Activated T-helper 2 cell treated with anti-CD3 and anti-CD28 coated beads, Interferon-gamma antibody, Interleukin-2, Interleukin-4, amounts not matched to agents 10 μg/mL and 5 μg/mL and 100 μg/mL, durations not matched to agents 14 hours and 24 hours and 36 hours (primary cell): Measurements from ENCODE around the gene TPBGL. TPM values are rescaled to one million over a fixed set of nuclear protein-coding genes. Genes with fewer than 3 reads are reported as not detected.
"Not testable (repeated sequence)": the region's sequence is repeated elsewhere in the genome, so short reads cannot be mapped to it uniquely, and the experiment has no call there.

Experiments
- DNase-seq: peaks from one replicate; pipeline ENCODE4 v3.0.0; 2021; ENCODE audit warnings: low spot score
- H3K27ac Mint-ChIP-seq: one replicate; pipeline ENCODE4 v1.8.0; 2021; ENCODE audit warnings: mixed read lengths
- H3K27me3 Mint-ChIP-seq: one replicate; pipeline ENCODE4 v1.8.0; 2021; ENCODE audit warnings: low read depth, mixed read lengths
- H3K36me3 Mint-ChIP-seq: one replicate; pipeline ENCODE4 v1.8.0; 2021; ENCODE audit warnings: low read depth, mixed read lengths
- H3K4me1 Mint-ChIP-seq: one replicate; pipeline ENCODE4 v1.8.0; 2021; ENCODE audit warnings: low read depth, mixed read lengths
- H3K4me3 Mint-ChIP-seq: one replicate; pipeline ENCODE4 v1.8.0; 2021; ENCODE audit warnings: low read depth, mild to moderate bottlenecking, moderate library complexity, mixed read lengths
- H3K9me3 Mint-ChIP-seq: one replicate; pipeline ENCODE4 v1.8.0; 2021; ENCODE audit warnings: mixed read lengths
- intact Hi-C: fragments of 100-400 bp; cut with micrococcal nuclease; formaldehyde crosslinking; loops from one replicate; pipeline ENCODE4 v1.15.1; 2023
- total RNA-seq: library from RNA; stranded (reverse); gene quantifications from 2 replicates; pipeline ENCODE4 v1.2.3, GENCODE V29; 2022

Gene TPBGL
- total RNA-seq, 1 donor from 2014 or later, result 0.25 TPM

GRCh38 chr11:75272821-75273301 is 32.3 kb downstream of the TPBGL start:
- Mint-ChIP-seq H3K27me3 (no peaks in the 10 kb centered on the region), H3K4me3 (no peak overlapping the region), H3K36me3 (peaks cover 9% of the 10 kb centered on the region), H3K27ac (no peak overlapping the region), H3K9me3 (no peaks in the 10 kb centered on the region), H3K4me1 (peaks cover 20% of the 10 kb centered on the region)
- intact Hi-C loops, result loop anchor here (10.0 kb wide), 1 partner anchor 262 kb away; no protein-coding TSS in a partner anchor
- DNase-seq, result no peak

- no peaks in the 10 kb centered on the region for H3K27me3 Mint-ChIP-seq
- peaks cover 20% of the 10 kb centered on the region for H3K4me1 Mint-ChIP-seq
- H3K9me3 Mint-ChIP-seq, result no peaks in the 10 kb centered on the region
- intact Hi-C loops, result loop anchor here (10.0 kb wide), 1 partner anchor 261 kb away; no protein-coding TSS in a partner anchor
- peaks cover 9% of the 10 kb centered on the region for H3K36me3 Mint-ChIP-seq
- H3K27ac Mint-ChIP-seq, result no peak overlapping the region
- H3K4me3 Mint-ChIP-seq, result no peak overlapping the region
- DNase-seq, result no peak
Observed at GRCh38 chr11:75273411-75274391, 33.1 kb downstream of the TPBGL start.

GRCh38 chr11:75274716-75275115 is 34.1 kb downstream of the TPBGL start:
- intact Hi-C loops, result loop anchor here (10.0 kb wide), 1 partner anchor 260 kb away; no protein-coding TSS in a partner anchor
- not testable (repeated sequence) for H3K27ac Mint-ChIP-seq

GRCh38 chr11:75275581-75275980 is 35.0 kb downstream of the TPBGL start:
- Mint-ChIP-seq H3K9me3 (no peaks in the 10 kb centered on the region), H3K4me1 (peaks cover 23% of the 10 kb centered on the region), H3K27me3 (no peaks in the 10 kb centered on the region), H3K36me3 (peaks cover 9% of the 10 kb centered on the region), H3K27ac (peak overlapping the region; percentile 93), H3K4me3 (peak overlapping the region; percentile 54)
- intact Hi-C loops, result loop anchor here (10.0 kb wide), 1 partner anchor 259 kb away; no protein-coding TSS in a partner anchor
- DNase-seq, result peak; percentile 55

More at GRCh38 chr11:75274716-75275115, 34.1 kb downstream of the TPBGL start:
- peaks cover 20% of the 10 kb centered on the region for H3K4me1 Mint-ChIP-seq
- not testable (repeated sequence) for H3K4me3 Mint-ChIP-seq, H3K9me3 Mint-ChIP-seq, H3K27me3 Mint-ChIP-seq, DNase-seq, H3K36me3 Mint-ChIP-seq

- H3K27me3 Mint-ChIP-seq, result no peaks in the 10 kb centered on the region
- intact Hi-C loops, result loop anchor here (10.0 kb wide), 1 partner anchor 259 kb away; no protein-coding TSS in a partner anchor
- DNase-seq, result no peak
- no peaks in the 10 kb centered on the region for H3K9me3 Mint-ChIP-seq
- peaks cover 24% of the 10 kb centered on the region for H3K4me1 Mint-ChIP-seq
- peaks cover 9% of the 10 kb centered on the region for H3K36me3 Mint-ChIP-seq
- peak overlapping the region; percentile 93 for H3K27ac Mint-ChIP-seq
- H3K4me3 Mint-ChIP-seq, result no peak overlapping the region
Observed at GRCh38 chr11:75276186-75276585, 35.6 kb downstream of the TPBGL start.

- peak overlapping the region; percentile 93 for H3K27ac Mint-ChIP-seq
- no peaks in the 10 kb centered on the region for H3K9me3 Mint-ChIP-seq
- H3K36me3 Mint-ChIP-seq, result peaks cover 7% of the 10 kb centered on the region
- intact Hi-C loops, result loop anchor here (10.0 kb wide), 1 partner anchor 258 kb away; no protein-coding TSS in a partner anchor
- H3K27me3 Mint-ChIP-seq, result no peaks in the 10 kb centered on the region
- no peak for DNase-seq
- H3K4me3 Mint-ChIP-seq, result no peak overlapping the region
- peaks cover 24% of the 10 kb centered on the region for H3K4me1 Mint-ChIP-seq
Observed at GRCh38 chr11:75276686-75277085, 36.1 kb downstream of the TPBGL start.

- no peak for DNase-seq
- no peaks in the 10 kb centered on the region for H3K9me3 Mint-ChIP-seq
- H3K27me3 Mint-ChIP-seq, result no peaks in the 10 kb centered on the region
- no peak overlapping the region for H3K27ac Mint-ChIP-seq
- intact Hi-C loops, result loop anchor here (10.0 kb wide), 1 partner anchor 257 kb away; no protein-coding TSS in a partner anchor
- peaks cover 7% of the 10 kb centered on the region for H3K36me3 Mint-ChIP-seq
- H3K4me1 Mint-ChIP-seq, result peaks cover 24% of the 10 kb centered on the region
- no peak overlapping the region for H3K4me3 Mint-ChIP-seq
Observed at GRCh38 chr11:75277211-75277805, 36.7 kb downstream of the TPBGL start.

- no peaks in the 10 kb centered on the region for H3K9me3 Mint-ChIP-seq
- H3K4me1 Mint-ChIP-seq, result peaks cover 24% of the 10 kb centered on the region
- no peak overlapping the region for H3K4me3 Mint-ChIP-seq
- intact Hi-C loops, result loop anchor here (10.0 kb wide), 1 partner anchor 257 kb away; no protein-coding TSS in a partner anchor
- peaks cover 7% of the 10 kb centered on the region for H3K36me3 Mint-ChIP-seq
- no peak for DNase-seq
- no peaks in the 10 kb centered on the region for H3K27me3 Mint-ChIP-seq
- H3K27ac Mint-ChIP-seq, result no peak overlapping the region
Observed at GRCh38 chr11:75277991-75278790, 37.6 kb downstream of the TPBGL start.

GRCh38 chr11:75279273-75279672 is 38.7 kb downstream of the TPBGL start:
- no peaks in the 10 kb centered on the region for H3K9me3 Mint-ChIP-seq
- no peak for DNase-seq
- H3K27me3 Mint-ChIP-seq, result no peaks in the 10 kb centered on the region
- H3K4me3 Mint-ChIP-seq, result no peak overlapping the region
- peaks cover 7% of the 10 kb centered on the region for H3K36me3 Mint-ChIP-seq
- no peak overlapping the region for H3K27ac Mint-ChIP-seq
- H3K4me1 Mint-ChIP-seq, result peaks cover 20% of the 10 kb centered on the region
- intact Hi-C loops, result loop anchor here (10.0 kb wide), 1 partner anchor 256 kb away; no protein-coding TSS in a partner anchor

- Mint-ChIP-seq H3K27me3 (no peaks in the 10 kb centered on the region), H3K4me1 (peaks cover 18% of the 10 kb centered on the region), H3K4me3 (no peak overlapping the region), H3K36me3 (peaks cover 6% of the 10 kb centered on the region), H3K27ac (no peak overlapping the region), H3K9me3 (no peaks in the 10 kb centered on the region)
- DNase-seq, result peak; percentile 62
- intact Hi-C loops, result loop anchor here (1.0 kb wide), 1 partner anchor 104 kb away; no protein-coding TSS in a partner anchor
Observed at GRCh38 chr11:75280227-75280701, 39.7 kb downstream of the TPBGL start.

- DNase-seq, result no peak
- Mint-ChIP-seq H3K36me3 (peaks cover 4% of the 10 kb centered on the region), H3K4me3 (no peak overlapping the region), H3K9me3 (no peaks in the 10 kb centered on the region), H3K27me3 (no peaks in the 10 kb centered on the region), H3K4me1 (peaks cover 12% of the 10 kb centered on the region), H3K27ac (no peak overlapping the region)
- intact Hi-C loops, result loop anchor here (1.0 kb wide), 1 partner anchor 103 kb away; no protein-coding TSS in a partner anchor
Observed at GRCh38 chr11:75280770-75281468, 40.3 kb downstream of the TPBGL start.
